Heart left ventricle (tissue), 16 donors: Measurements from ENCODE around the gene BPTF. TPM values are rescaled to one million over a fixed set of nuclear protein-coding genes. Genes with fewer than 3 reads are reported as not detected.
"Not testable (repeated sequence)": the region's sequence is repeated elsewhere in the genome, so short reads cannot be mapped to it uniquely, and the experiment has no call there.

Experiments used
- ATAC-seq, 4 donors: fragments of 200-7000 bp; cut with Tn5 transposase; one replicate each; pipeline ENCODE4 v1.9.1; 2020 to 2022; ENCODE audit warnings: moderate library complexity in 4 of 4, mild to moderate bottlenecking in 3 of 4, moderate number of reproducible peaks in 1 of 4
- DNase-seq, 5 donors: peaks; one replicate each; pipeline ENCODE4 v3.0.0-alpha.2; 2020
- H3K27ac ChIP-seq, 12 donors: fragments of 200-600 bp; sonication (generic) in 4 of 12; one replicate each; pipeline versions ENCODE4 v1.5.0 to v1.8.0; 2016 to 2022; ENCODE audit warnings: mild to moderate bottlenecking in 2 of 12
- H3K27me3 ChIP-seq, 9 donors: fragments of 200-600 bp; sonication (generic) in 2 of 9; one replicate each; pipeline versions ENCODE4 v1.5.1 to v1.8.0; 2016 to 2022; ENCODE audit warnings: mild to moderate bottlenecking in 3 of 9
- H3K36me3 ChIP-seq, 9 donors: fragments of 200-600 bp; sonication (generic) in 2 of 9; one replicate each; pipeline versions ENCODE4 v1.5.0 to v1.8.0; 2018 to 2022; ENCODE audit warnings: mild to moderate bottlenecking in 2 of 9
- H3K4me1 ChIP-seq, 12 donors: fragments of 200-600 bp; sonication (generic) in 4 of 12; one replicate each; pipeline versions ENCODE4 v1.5.0 to v1.8.0; 2016 to 2022; ENCODE audit warnings: mild to moderate bottlenecking in 3 of 12
- H3K4me3 ChIP-seq, 12 donors: fragments of 200-600 bp; sonication (generic) in 4 of 12; one replicate each; pipeline versions ENCODE4 v1.5.0 to v1.8.0; 2017 to 2022; ENCODE audit warnings: mild to moderate bottlenecking in 9 of 12, moderate library complexity in 4 of 12
- H3K9me3 ChIP-seq, 12 donors: fragments of 200-600 bp; sonication (generic) in 4 of 12; one replicate each; pipeline versions ENCODE4 v1.5.0 to v1.8.0; 2016 to 2022; ENCODE audit warnings: mild to moderate bottlenecking in 1 of 12
- POLR2A ChIP-seq, 2 donors: fragments of 450-650 bp; IDR thresholded peaks; one replicate each; pipeline ENCODE4 v1.6.1; 2017; ENCODE audit warnings: antibody characterized with exemption in 2 of 2, mild to moderate bottlenecking in 2 of 2, moderate library complexity in 2 of 2
- WGBS, 4 donors: extraction: QIAGEN DNeasy Blood & Tissue Kit in 2 of 4; methylation state at CpG; one replicate each; pipeline versions ENCODE4 v1.1.5 to v1.1.7; 2013 to 2018; 5-methylcytosine and 5-hydroxymethylcytosine counted together
- intact Hi-C, 10 donors: fragments of 100-400 bp; cut with DNase I; formaldehyde crosslinking; loops; one replicate each; pipeline versions ENCODE4 v1.11.1 to v1.14.2; 2022
- polyA plus RNA-seq, 2 donors: library from polyadenylated mRNA; stranded (reverse); fragments of 200-250 nt; gene quantifications; one replicate each; pipeline ENCODE4 v1.2.3, GENCODE V29; 2013
- total RNA-seq, 9 donors: library from RNA; depleted of rRNA in 2 of 9; stranded (reverse); fragments of >200 nt in 2 of 9; fragmentation: NEBNext Ultra II Directional in 3 of 9; extraction: Animal tissue kit (Norgen Biotek cat#: 25700) in 3 of 9; gene quantifications; one replicate each; pipeline versions ENCODE4 v1.1.0 to v1.2.4, GENCODE V29; 2016 to 2023
- TF ChIP-seq, protein P1 (sequence below), 12 donors: fragments of 200-600 bp; sonication (generic) in 4 of 12; IDR thresholded peaks; one replicate each; pipeline versions ENCODE4 v1.5.0 to v1.8.0; 2018 to 2022; ENCODE audit warnings: antibody characterized with exemption in 12 of 12, mild to moderate bottlenecking in 5 of 12
- donor health status: ischemic (EF 13 %, LVEDD 7.1; RV severe dilation, severe dysfunction).
- donor health status: healthy with polysubstance abuse.
- donor health status: DM: no; HTN: yes; CAD: no.
- donor health status: DM: no; HTN: no; CAD: no.
- donor health status: ischemic (EF 25% LVEDD 6.9; RV normal size, moderate dysfunction).
- donor health status: ischemic (EF 25% LVEDD 5.7; RV mildly dilated, moderate dysfunction).
- donor health status: healthy.
- donor health status: DM: yes; HTN: yes; CAD: no.
- donor health status: ischemic (EF 35%, LVEDD 5.7; RV mildly dilated, moderate dysfunction).
- donor health status: nonischemic (EF 11% LVEDD 7.7; RV severe dilation, severe dysfunction).
- donor health status: DM: yes; HTN: yes; CAD: no.
- donor health status: PGD.
- donor health status: ischemic (EF 29% LVEDD 5.4; RV normal size, mild dysfunction).
- donor health status: nonischemic (EF 23%, LVEDD 6.1; RV moderate dilation, normal function).

Gene BPTF
- total and polyA plus RNA-seq, 11 donors = 16.7 to 96.9 (median 65.5) TPM

DNA sequence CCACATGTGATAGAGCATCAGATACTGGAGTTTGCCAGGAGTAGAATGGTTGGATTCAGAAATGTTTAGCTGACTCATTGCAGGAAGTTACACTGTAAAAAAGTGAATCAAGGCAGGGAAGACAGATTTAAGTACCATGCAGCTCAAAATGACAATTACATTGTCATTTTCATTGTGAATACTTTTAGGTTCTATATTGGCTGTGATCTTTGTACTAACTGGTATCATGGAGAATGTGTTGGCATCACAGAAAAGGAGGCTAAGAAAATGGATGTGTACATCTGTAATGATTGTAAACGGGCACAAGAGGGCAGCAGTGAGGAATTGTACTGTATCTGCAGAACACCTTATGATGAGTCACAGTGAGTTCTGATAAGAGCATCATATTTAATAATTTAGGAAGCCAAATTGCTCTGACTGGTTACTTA, 137.9 kb downstream of the BPTF start:
- not testable (repeated sequence) for H3K27me3 ChIP-seq, H3K9me3 ChIP-seq, H3K4me3 ChIP-seq, H3K4me1 ChIP-seq, H3K27ac ChIP-seq
- H3K36me3 ChIP-seq = peaks cover 0 to 81% (median 69%) of the 10 kb centered on the region in 9 donors
- intact Hi-C loops = loop anchor here in 4 of 10 donors (2.0 to 10.0 kb wide), 3 partner anchors 30 to 502 kb away; no protein-coding TSS in a partner anchor
- TF ChIP-seq, protein P1, sequence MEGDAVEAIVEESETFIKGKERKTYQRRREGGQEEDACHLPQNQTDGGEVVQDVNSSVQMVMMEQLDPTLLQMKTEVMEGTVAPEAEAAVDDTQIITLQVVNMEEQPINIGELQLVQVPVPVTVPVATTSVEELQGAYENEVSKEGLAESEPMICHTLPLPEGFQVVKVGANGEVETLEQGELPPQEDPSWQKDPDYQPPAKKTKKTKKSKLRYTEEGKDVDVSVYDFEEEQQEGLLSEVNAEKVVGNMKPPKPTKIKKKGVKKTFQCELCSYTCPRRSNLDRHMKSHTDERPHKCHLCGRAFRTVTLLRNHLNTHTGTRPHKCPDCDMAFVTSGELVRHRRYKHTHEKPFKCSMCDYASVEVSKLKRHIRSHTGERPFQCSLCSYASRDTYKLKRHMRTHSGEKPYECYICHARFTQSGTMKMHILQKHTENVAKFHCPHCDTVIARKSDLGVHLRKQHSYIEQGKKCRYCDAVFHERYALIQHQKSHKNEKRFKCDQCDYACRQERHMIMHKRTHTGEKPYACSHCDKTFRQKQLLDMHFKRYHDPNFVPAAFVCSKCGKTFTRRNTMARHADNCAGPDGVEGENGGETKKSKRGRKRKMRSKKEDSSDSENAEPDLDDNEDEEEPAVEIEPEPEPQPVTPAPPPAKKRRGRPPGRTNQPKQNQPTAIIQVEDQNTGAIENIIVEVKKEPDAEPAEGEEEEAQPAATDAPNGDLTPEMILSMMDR (IDR thresholded peaks at IDR 0.05) = peak; percentile 62 to 80 (median 74)
- 0% methylated on average over 1 of the region's 1 CpG for WGBS, 4 donors
- peak in 4 of 5 donors; percentile 53 to 62 (median 60) for DNase-seq
- ATAC-seq = peak; percentile 39 to 88 (median 84)

DNA sequence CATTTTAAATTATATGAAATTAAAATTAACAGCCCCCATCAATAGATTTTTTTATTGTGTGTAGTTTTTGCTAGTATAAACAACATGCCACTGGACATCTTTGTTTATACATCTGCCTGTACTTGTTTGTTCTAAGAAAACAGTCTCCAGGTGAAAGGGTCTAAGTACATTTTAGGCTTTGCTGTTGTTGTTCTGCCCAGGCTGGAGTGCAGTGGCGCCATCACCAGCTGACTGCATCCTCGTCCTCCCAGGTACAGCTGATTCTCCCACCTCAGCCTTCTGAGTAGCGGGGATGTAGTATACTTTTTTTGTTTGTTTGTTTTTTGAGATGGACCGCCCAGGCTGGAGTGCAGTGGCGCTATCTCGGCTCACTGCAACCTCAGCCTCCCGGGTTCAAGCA, 145.5 kb downstream of the BPTF start:
- Histone ChIP-seq H3K9me3 (no peaks in the 10 kb centered on the region), H3K27me3 (no peaks in the 10 kb centered on the region), H3K27ac (no peak overlapping the region), H3K36me3 (peaks cover 0 to 85% (median 72%) of the 10 kb centered on the region in 9 donors), H3K4me1 (no peaks in the 10 kb centered on the region), H3K4me3 (no peak overlapping the region)
- no peak for ATAC-seq
- TF ChIP-seq, protein P1 (IDR thresholded peaks at IDR 0.05) = no peak
- no peak for TF ChIP-seq POLR2A (IDR thresholded peaks at IDR 0.05)
- intact Hi-C loops = no loop called here
- 95 to 98% (median 97%) methylated on average over 7 of the region's 7 CpGs for WGBS, 4 donors
- no peak for DNase-seq

DNA sequence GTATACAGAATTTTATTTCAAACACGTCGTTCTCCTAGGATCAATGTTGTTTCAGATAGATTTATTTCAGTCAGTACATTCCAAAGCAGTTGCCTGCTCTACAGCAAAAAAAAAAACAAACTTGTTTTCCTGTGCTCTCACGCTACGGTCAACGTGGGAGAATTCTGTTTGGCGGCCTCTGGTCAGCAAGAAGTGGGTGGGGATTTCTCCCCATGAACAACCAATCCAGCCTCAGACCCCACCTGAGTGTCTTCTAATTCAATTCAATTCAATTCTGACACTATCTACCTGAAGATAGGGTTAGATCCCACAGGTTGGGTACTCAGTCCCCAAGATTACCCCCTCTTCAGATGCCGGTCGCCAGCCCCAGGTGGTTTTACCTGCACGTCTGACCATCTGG, 148.9 kb downstream of the BPTF start:
- ATAC-seq = no peak
- Histone ChIP-seq H3K4me3 (no peak overlapping the region), H3K36me3 (peaks cover 0 to 78% (median 70%) of the 10 kb centered on the region in 9 donors), H3K27ac (no peak overlapping the region), H3K27me3 (no peaks in the 10 kb centered on the region), H3K4me1 (no peaks in the 10 kb centered on the region), H3K9me3 (no peaks in the 10 kb centered on the region)
- DNase-seq = no peak
- no peak for TF ChIP-seq POLR2A (IDR thresholded peaks at IDR 0.05)
- TF ChIP-seq, protein P1 (IDR thresholded peaks at IDR 0.05) = no peak
- 85 to 91% (median 87%) methylated on average over 9 of the region's 9 CpGs for WGBS, 4 donors
- intact Hi-C loops = no loop called here

DNA sequence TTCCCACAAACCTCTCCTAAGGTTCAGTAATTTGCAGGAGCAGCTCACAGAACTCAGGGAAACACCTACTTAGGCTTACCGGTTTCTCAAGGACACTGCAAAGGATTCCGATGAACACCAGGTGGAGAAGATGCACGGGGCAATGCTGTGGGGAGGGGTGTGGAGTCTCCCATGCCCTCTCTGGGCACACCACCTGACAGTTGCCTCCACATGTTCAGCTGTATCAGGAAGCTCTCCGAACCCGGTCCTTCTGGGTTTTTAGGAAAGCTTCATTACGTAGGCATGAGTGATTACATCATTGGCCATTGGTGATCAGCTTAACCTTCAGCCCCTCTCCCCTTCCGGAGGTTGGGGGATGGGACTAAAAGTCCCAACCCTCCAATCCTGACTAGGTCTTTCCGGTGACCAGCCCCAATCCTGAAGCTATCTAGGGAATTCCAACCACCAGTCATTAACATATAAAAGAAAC, 149.3 kb downstream of the BPTF start:
- ATAC-seq (no peak), DNase-seq (no peak)
- Histone ChIP-seq H3K27me3 (no peaks in the 10 kb centered on the region), H3K36me3 (peaks cover 0 to 80% (median 68%) of the 10 kb centered on the region in 9 donors), H3K27ac (no peak overlapping the region), H3K4me3 (no peak overlapping the region), H3K9me3 (no peaks in the 10 kb centered on the region), H3K4me1 (no peaks in the 10 kb centered on the region)
- WGBS, 4 donors = 62 to 70% (median 66%) methylated on average over 8 of the region's 8 CpGs
- intact Hi-C loops = no loop called here
- TF ChIP-seq, protein P1 (IDR thresholded peaks at IDR 0.05) = no peak
- no peak for TF ChIP-seq POLR2A (IDR thresholded peaks at IDR 0.05)

DNA sequence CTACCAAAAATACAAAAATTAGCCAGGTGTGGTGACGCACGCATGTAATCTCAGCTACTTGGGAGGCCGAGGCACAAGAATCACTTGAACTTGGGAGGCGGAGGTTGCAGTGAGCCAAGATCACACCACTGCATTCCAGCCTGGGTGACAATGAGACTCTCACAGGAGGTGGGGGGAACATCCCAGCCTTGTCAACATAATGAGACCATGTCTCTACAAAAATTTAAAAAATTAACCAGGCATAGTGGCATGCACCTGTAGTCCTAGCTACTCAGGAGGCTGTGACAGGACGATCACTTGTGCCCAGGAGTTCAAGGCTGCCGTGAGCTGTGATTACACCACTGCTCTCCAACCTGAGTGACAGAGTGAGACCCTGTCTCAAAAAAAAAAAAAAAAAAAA, 151.0 kb downstream of the BPTF start:
- H3K27ac ChIP-seq, intact Hi-C loops, H3K9me3 ChIP-seq, DNase-seq, H3K4me3 ChIP-seq, ATAC-seq, H3K4me1 ChIP-seq, H3K27me3 ChIP-seq: not testable (repeated sequence)
- 92 to 99% (median 97%) methylated on average over 6 of the region's 6 CpGs for WGBS, 4 donors
- peaks cover 0 to 81% (median 57%) of the 10 kb centered on the region in 9 donors for H3K36me3 ChIP-seq
